ENCODE measurements around the gene SHISA4.
"Not testable (repeated sequence)": the region's sequence is repeated elsewhere in the genome, so short reads cannot be mapped to it uniquely, and the experiment has no call there.

SHISA4 gene

DNA sequence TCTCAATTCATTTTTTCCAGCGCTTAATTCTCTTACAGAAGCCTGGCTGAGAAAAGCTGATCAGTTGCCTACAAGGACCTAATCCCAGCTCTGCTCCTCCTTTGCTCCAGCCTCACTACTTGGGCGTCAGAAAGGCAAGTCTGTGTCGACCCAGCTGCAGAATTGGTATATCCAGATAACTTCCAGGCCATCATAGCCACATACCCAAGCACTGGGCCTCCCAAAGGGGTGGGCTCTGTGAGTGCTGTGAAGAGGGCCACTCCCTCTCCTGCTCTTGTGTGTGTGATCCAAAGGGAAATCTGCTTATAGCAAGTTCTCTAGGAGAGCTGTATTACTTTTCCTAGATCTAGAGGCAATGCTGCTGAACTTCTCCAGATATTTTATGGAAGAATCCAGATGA, 39.6 kb downstream of the SHISA4 start:
- no peak for DNase-seq (ENCODE audit: low spot score)

DNA sequence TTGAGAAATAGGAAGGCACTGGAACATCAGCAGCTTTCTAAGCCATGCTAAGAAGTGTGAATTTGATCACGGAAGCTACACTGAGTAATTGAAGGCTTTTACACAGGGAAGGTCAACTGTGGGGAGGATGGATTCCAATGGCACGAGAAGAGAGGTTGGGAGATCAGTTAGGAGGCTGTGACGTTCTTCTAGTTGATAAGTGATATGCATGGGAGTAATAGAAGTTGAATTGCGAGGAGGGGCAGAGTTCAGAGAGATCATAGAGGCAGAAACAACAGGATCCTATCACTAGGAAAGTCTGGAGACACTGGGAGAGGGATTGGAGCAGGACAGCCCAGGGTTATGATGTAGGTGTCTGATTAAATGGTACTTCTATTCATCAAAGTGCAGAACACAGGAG, 41.4 kb downstream of the SHISA4 start:
- no peak for DNase-seq (ENCODE audit: low spot score)

DNA sequence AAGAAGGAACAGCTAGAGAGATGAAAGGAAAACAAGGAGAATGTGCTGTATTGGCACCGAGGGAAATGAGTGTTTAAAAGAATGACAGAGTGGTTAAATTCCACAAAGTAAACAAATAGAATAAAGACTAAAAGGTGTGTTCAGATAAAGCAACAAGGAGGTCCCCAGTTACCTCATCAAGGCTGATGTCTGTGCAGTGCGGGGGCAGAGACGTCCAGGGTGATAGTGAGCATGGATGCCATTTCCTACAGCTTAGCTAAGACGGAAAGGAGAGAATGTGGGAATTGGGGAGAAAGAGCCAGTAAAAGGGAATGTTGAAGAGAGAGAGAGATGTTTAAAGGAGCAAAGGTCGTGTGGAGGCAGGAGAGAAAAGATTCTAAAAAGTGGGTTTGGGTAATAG, 42.1 kb downstream of the SHISA4 start:
- no peak for DNase-seq (ENCODE audit: low spot score)

DNA sequence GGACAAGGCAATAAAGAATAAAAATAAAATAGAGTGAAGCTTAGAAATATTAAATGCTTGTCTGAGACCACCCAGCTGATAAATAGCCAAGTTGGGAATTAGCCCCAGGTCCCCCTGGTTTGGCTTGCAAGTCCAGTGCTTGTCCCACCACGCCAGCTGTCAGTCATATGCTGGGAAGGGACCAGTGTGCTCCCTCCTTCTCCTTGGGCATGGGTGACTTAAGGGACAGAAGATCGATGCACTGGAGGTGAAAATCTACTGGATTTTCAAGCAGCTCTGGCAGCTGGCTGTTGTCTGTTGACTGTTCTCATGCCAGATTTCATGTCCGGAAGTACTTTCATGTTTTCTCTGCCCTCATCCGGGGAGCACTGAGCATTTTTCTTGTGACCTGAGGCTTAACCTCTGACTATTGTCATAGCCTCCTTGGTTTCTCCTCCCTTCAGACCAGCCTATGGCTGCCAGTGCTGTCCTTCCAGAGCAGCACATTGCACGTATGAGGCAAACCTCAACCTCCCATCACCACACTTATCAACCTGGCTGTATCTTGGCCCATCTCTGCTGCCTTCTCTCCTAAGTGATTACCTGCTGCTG, 45.2 kb downstream of the SHISA4 start:
- DNase-seq (ENCODE audit: low spot score), result no peak

DNA sequence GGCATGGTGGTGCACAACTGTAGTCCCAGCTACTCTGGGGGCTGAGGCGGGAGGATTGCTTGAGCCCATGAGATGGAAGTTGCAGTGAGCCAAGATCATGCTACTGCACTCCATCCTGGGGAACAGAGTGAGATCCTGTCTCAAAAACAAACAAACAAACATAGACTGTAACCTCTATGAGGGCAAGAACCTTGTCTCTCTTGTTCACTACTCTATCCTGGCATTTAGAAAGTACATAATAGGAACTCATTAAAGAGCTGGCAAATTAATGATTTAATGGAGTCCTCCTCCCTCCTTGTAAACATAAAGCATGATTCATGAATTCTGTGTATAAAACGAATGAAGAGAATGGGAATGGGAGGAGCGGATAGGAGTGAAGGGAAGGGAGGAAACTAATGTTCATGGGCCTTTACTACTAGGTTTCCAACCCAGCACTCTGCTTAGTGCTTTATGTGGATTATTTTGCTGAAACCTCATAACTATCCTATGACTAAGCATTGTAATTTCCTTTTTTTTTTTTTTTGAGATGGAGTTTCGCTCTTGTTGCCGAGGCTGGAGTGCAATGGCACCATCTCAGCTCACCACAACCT, 49.0 kb downstream of the SHISA4 start:
- DNase-seq (ENCODE audit: low spot score), result no peak

DNA sequence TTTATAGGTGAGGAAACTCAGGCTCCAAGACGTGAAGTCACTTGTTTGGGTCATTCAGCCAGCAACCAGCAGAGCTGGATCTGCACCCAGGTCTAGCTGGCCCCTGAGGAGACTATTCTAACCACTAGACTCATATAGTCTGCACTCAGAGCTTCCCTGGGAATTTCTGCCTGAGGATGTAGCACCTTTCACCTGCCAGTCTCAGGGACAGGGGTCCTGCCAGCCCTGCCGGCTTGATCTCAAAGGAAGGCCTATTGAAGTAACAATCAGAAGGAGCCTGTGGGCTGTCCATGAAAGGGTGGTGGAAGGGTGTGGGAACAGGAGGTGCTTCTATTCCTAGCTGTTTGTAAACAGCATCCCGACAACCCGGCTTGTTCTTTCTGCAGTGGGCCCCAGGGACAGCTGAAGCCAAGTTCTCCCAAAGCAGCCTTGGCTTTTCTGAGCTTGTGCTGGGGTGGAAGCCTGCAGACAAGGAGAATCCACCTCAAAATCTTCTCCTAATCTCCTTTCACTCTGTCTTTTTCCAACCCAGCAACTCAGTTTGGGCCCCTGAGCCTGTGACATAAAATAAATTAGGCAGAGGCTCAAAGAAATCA, 49.8 kb downstream of the SHISA4 start:
- no peak for DNase-seq (ENCODE audit: low spot score)

DNA sequence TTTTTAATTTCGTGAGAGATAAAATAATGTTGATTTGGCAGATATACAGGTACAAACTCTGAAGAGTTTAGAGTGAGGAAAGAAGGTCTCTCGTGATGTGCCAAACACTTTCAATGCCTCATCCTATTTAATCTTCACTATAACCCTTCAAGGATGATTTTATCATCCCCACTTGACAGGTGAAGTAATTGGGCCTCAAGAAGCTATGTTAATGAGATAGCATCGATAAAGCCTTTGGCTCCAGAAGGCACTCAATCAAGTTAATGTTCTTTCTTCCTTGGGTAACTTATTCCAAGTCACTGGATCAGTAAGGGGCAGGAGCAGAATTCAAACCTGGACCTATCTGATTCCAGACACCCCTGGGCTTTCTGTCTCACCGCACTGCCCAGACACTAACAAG, 50.5 kb downstream of the SHISA4 start:
- no peak for DNase-seq (ENCODE audit: low spot score)

DNA sequence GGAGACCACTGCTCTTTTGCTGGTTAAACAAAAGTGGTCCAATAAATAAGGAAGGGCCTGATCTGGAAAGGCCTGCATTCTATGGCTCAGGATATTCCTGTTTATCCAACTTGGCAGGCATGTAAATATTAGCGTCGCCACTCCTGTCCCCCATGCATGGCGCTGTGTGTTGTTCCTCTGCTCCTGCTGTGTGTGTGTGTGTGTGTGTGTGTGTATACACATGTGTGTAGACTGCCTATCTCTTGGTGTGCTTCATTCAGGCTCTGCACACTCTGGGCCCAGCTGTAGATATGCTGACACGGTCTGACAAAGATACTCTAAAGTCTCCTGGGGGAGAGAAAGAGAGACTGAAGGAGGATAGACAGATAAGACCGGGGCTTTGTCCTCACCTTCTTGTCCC, 50.9 kb downstream of the SHISA4 start:
- no peak for DNase-seq (ENCODE audit: low spot score)

DNA sequence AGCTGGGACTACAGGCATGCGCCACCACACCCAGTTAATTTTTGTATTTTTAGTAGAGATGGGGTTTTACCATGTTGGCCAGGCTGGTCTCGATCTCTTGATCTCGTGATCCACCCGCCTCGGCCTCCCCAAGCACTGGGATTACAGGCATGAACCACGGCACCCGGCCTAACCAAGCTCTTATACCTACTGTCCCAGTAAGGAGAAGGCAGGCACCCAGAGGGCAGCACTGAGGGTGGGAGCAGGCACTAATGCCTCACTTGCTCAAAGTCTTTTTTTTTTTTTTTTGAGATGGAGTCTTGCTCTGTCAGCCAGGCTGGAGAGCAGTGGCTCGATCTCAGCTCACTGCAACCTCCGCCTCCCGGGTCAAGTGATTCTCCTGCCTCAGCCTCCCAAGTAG, 51.6 kb downstream of the SHISA4 start:
- DNase-seq (ENCODE audit: low spot score), result not testable (repeated sequence)

DNA sequence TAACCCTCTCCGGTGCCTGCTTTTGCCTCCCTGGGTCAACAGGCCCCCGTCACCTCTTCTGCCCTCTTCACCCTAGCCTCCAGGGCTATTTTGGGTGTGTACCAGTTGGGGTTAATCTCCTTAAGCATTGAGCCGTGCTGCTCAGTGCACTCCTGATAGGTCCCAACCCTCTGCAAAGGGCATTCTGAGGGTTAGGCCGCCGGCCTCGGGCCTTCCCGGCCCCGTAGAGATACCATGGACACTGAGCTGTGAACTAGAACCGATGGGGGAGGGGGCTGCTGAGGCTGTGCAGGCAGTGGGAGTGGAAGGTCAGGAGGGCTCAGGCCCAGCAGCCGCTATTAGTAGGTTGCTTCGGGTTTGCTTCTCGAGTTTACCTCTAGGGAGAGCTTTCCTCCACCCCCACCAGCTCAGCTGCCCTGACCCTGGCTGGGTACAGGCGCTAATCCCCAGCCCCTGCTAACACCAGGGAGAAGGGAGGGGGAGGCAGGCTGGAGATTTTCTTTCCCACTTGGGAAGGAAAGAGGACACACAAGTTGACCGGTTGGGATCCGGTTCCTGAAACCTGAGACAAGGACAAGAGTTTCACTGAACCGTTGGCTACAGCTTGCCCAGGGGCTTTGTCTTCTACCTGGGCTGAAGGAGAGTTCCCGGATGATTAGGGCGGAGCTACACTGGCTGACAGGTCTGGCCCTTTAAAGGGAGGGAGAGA, 52.9 kb downstream of the SHISA4 start:
- no peak for DNase-seq (ENCODE audit: low spot score)

DNA sequence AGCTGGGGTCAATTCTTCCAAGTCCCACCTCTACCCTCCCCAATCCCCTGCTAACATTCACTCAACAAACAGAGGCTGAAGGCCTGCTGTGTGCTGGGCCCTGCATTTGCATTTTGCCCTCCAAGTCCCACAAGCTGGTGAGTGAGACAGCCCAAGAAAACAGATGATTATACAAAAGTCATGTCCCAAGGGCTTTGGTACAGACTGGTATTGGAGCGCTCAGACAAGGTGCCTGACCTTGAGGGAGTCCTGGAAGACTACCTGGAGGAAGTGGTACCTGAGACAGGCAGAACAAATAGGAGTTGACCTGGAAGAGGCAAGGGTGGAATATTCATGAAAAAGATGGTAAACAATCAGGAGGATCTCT, 53.4 kb downstream of the SHISA4 start:
- no peak for DNase-seq (ENCODE audit: low spot score)
